HG03196 (cell line): ENCODE results near the gene ZBTB42.

Source experiments
- ATAC-seq: cut with Tn5 transposase; IDR thresholded peaks from one replicate; pipeline ENCODE4 v1.9.1; 2021; ENCODE audit not compliant: unreplicated experiment

Gene ZBTB42

GRCh38 chr14:104769324-104770071, 31.4 kb upstream of the ZBTB42 start:
- ATAC-seq, result no peak

- ATAC-seq, result no peak
Measured at GRCh38 chr14:104770072-104770579, 30.8 kb upstream of the ZBTB42 start.

GRCh38 chr14:104770851-104771272, 30.0 kb upstream of the ZBTB42 start:
- no peak for ATAC-seq

GRCh38 chr14:104771374-104771773, 29.5 kb upstream of the ZBTB42 start:
- ATAC-seq, result no peak

GRCh38 chr14:104771918-104772706, 28.8 kb upstream of the ZBTB42 start:
- ATAC-seq, result no peak

- no peak for ATAC-seq
Measured at GRCh38 chr14:104772707-104773504, 28.0 kb upstream of the ZBTB42 start.

- ATAC-seq, result no peak
Measured at GRCh38 chr14:104773505-104774452, 27.1 kb upstream of the ZBTB42 start.

GRCh38 chr14:104774453-104775072, 26.3 kb upstream of the ZBTB42 start:
- no peak for ATAC-seq

- ATAC-seq, result no peak
Measured at GRCh38 chr14:104775073-104775489, 25.8 kb upstream of the ZBTB42 start.

- ATAC-seq, result no peak
Measured at GRCh38 chr14:104776481-104776880, 24.4 kb upstream of the ZBTB42 start.

GRCh38 chr14:104776961-104777807, 23.7 kb upstream of the ZBTB42 start:
- ATAC-seq, result no peak

GRCh38 chr14:104777808-104778249, 23.1 kb upstream of the ZBTB42 start:
- no peak for ATAC-seq

GRCh38 chr14:104778694-104779331, 22.1 kb upstream of the ZBTB42 start:
- ATAC-seq, result no peak

- ATAC-seq, result no peak
Measured at GRCh38 chr14:104779776-104780512, 21.0 kb upstream of the ZBTB42 start.

GRCh38 chr14:104780513-104781030, 20.3 kb upstream of the ZBTB42 start:
- ATAC-seq, result no peak

GRCh38 chr14:104781271-104782077, 19.4 kb upstream of the ZBTB42 start:
- ATAC-seq, result no peak
